ENCODE results near the gene STUB1. TPM values are rescaled to one million over a fixed set of nuclear protein-coding genes. Genes with fewer than 3 reads are reported as not detected.

STUB1 gene
- total and polyA plus RNA-seq, 4 donors, result 67.4 to 169 (median 105) TPM

- 6% methylated on average over 49 to 50 of the region's 50 CpGs for WGBS, 2 donors
- Histone ChIP-seq H3K27me3 (ENCODE audit: control insufficient read depth in 1 of 2, insufficient read depth in 2 of 2, low read length in 1 of 2) (no peaks in the 10 kb centered on the region), H3K4me1 (ENCODE audit: control insufficient read depth in 1 of 2, insufficient read depth in 2 of 2, low read length in 2 of 2) (no peaks in the 10 kb centered on the region), H3K27ac (ENCODE audit: low read depth in 1 of 2, low read length in 2 of 2) (no peak overlapping the region), H3K4me3 (ENCODE audit: low read length in 2 of 2) (peak overlapping the region; percentile 11 to 74), H3K9me3 (ENCODE audit: control insufficient read depth, low read length) (no peaks in the 10 kb centered on the region), H3K36me3 (ENCODE audit: control insufficient read depth in 1 of 2, insufficient read depth in 2 of 2, low read length in 1 of 2) (peaks cover 0 to 14% of the 10 kb centered on the region in 2 donors)
- ATAC-seq (ENCODE audit: low FRiP score) (no peak), DNase-seq (no peak)
- intact Hi-C loops (cut with DNase I), result loop anchor here in 1 of 2 donors (10.0 kb wide), 1 partner anchor 274 kb away; the partner anchor contains the start of gene NME4
Measured at GRCh38 chr16:668519-669171, 11.6 kb upstream of the STUB1 start.

DNA sequence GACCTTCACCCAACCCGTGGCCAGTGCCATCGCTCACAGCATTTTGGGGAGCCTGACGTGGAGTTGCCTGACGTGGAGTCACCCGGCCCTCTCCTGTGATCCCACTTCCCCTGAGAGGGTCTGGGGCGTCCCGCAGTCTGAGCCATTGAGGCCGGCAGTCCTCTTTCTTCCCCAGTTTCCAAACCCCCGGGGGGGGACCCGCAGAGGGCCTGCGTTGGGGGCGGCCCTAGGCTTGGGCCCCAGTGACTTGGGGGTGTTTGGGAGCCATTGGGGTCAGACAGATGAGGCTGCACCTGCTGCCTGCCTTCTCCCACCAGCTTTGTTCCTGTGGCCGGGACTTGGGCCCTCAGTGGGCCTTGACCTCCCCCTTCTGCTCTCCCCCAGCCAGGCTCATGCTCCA is 10.5 kb upstream of the STUB1 start:
- no peak overlapping the region for H3K27ac ChIP-seq (ENCODE audit: low read depth in 1 of 2, low read length in 2 of 2)
- peaks cover 0 to 14% of the 10 kb centered on the region in 2 donors for H3K36me3 ChIP-seq (ENCODE audit: control insufficient read depth in 1 of 2, insufficient read depth in 2 of 2, low read length in 1 of 2)
- ATAC-seq (ENCODE audit: low FRiP score) (no peak), DNase-seq (no peak)
- no peak overlapping the region for H3K4me3 ChIP-seq (ENCODE audit: low read length in 2 of 2)
- H3K4me1 ChIP-seq (ENCODE audit: control insufficient read depth in 1 of 2, insufficient read depth in 2 of 2, low read length in 2 of 2), result no peaks in the 10 kb centered on the region
- no peaks in the 10 kb centered on the region for H3K9me3 ChIP-seq (ENCODE audit: control insufficient read depth, low read length)
- WGBS, 2 donors, result 90 to 92% methylated on average over 13 of the region's 13 CpGs
- intact Hi-C loops (cut with DNase I), result loop anchor here in 1 of 2 donors (10.0 kb wide), 1 partner anchor 275 kb away; the partner anchor contains the start of gene NME4
- no peaks in the 10 kb centered on the region for H3K27me3 ChIP-seq (ENCODE audit: control insufficient read depth in 1 of 2, insufficient read depth in 2 of 2, low read length in 1 of 2)

GRCh38 chr16:670485-671352 is 9.5 kb upstream of the STUB1 start:
- no peak overlapping the region for H3K4me3 ChIP-seq (ENCODE audit: low read length in 2 of 2)
- 91% methylated on average over 43 to 52 of the region's 52 CpGs for WGBS, 2 donors
- no peaks in the 10 kb centered on the region for H3K27me3 ChIP-seq (ENCODE audit: control insufficient read depth in 1 of 2, insufficient read depth in 2 of 2, low read length in 1 of 2)
- H3K4me1 ChIP-seq (ENCODE audit: control insufficient read depth in 1 of 2, insufficient read depth in 2 of 2, low read length in 2 of 2), result no peaks in the 10 kb centered on the region
- no peaks in the 10 kb centered on the region for H3K9me3 ChIP-seq (ENCODE audit: control insufficient read depth, low read length)
- H3K27ac ChIP-seq (ENCODE audit: low read depth in 1 of 2, low read length in 2 of 2), result no peak overlapping the region
- peaks cover 0 to 14% of the 10 kb centered on the region in 2 donors for H3K36me3 ChIP-seq (ENCODE audit: control insufficient read depth in 1 of 2, insufficient read depth in 2 of 2, low read length in 1 of 2)
- intact Hi-C loops (cut with DNase I), result no loop called here
- DNase-seq, result no peak
- no peak for ATAC-seq (ENCODE audit: low FRiP score)

DNA sequence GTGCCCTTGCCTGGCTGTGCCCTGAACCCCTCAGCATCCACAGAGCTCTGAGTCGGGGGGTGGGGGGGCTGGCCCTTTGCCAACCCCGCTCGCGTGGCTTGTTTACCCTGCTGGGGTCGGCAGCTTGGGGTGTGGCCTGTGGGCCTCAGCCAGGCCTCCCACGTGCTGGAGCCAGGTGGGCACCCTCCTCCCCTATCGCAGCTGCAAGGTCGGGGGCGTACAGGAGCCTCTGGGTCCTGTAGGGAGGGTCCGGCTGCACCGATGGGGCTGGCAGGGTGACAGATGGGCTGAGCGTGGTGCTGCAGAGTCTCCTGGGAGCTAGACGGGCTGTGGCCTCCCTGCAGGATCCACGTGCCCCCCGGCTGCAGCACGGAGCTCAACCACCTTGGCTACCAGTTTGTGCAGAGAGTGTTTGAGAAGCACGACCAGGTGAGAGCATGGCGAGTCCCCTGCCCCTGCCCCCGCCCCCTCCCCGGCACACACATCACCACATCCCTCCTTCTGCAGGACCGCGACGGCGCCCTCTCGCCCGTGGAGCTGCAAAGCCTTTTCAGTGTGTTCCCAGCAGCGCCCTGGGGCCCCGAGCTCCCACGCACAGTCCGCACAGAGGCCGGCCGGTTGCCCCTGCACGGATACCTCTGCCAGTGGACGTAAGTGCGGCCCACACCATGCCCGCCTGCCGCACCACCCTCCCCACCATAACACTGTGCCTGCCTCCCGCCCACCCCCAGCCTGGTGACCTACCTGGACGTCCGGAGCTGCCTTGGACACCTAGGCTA is 8.7 kb upstream of the STUB1 start:
- ATAC-seq (ENCODE audit: low FRiP score) (no peak), DNase-seq (no peak)
- Histone ChIP-seq H3K36me3 (ENCODE audit: control insufficient read depth in 1 of 2, insufficient read depth in 2 of 2, low read length in 1 of 2) (peaks cover 0 to 14% of the 10 kb centered on the region in 2 donors), H3K27me3 (ENCODE audit: control insufficient read depth in 1 of 2, insufficient read depth in 2 of 2, low read length in 1 of 2) (no peaks in the 10 kb centered on the region), H3K4me3 (ENCODE audit: low read length in 2 of 2) (no peak overlapping the region), H3K4me1 (ENCODE audit: control insufficient read depth in 1 of 2, insufficient read depth in 2 of 2, low read length in 2 of 2) (no peaks in the 10 kb centered on the region), H3K27ac (ENCODE audit: low read depth in 1 of 2, low read length in 2 of 2) (no peak overlapping the region), H3K9me3 (ENCODE audit: control insufficient read depth, low read length) (no peaks in the 10 kb centered on the region)
- intact Hi-C loops (cut with DNase I), result no loop called here
- 82 to 84% methylated on average over 40 of the region's 40 CpGs for whole genome bisulfite sequencing, 2 donors

GRCh38 chr16:672371-672770 is 7.8 kb upstream of the STUB1 start:
- Histone ChIP-seq H3K4me3 (ENCODE audit: low read length in 2 of 2) (no peak overlapping the region), H3K9me3 (ENCODE audit: control insufficient read depth, low read length) (no peaks in the 10 kb centered on the region), H3K27me3 (ENCODE audit: control insufficient read depth in 1 of 2, insufficient read depth in 2 of 2, low read length in 1 of 2) (no peaks in the 10 kb centered on the region), H3K4me1 (ENCODE audit: control insufficient read depth in 1 of 2, insufficient read depth in 2 of 2, low read length in 2 of 2) (no peaks in the 10 kb centered on the region), H3K27ac (ENCODE audit: low read depth in 1 of 2, low read length in 2 of 2) (no peak overlapping the region), H3K36me3 (ENCODE audit: control insufficient read depth in 1 of 2, insufficient read depth in 2 of 2, low read length in 1 of 2) (peaks cover 0 to 14% of the 10 kb centered on the region in 2 donors)
- no peak for ATAC-seq (ENCODE audit: low FRiP score)
- 93 to 94% methylated on average over 19 of the region's 19 CpGs for WGBS, 2 donors
- intact Hi-C loops (cut with DNase I), result no loop called here
- DNase-seq, result no peak

- WGBS, 2 donors, result 93% methylated on average over 21 of the region's 21 CpGs
- Histone ChIP-seq H3K4me1 (ENCODE audit: control insufficient read depth in 1 of 2, insufficient read depth in 2 of 2, low read length in 2 of 2) (no peaks in the 10 kb centered on the region), H3K9me3 (ENCODE audit: control insufficient read depth, low read length) (no peaks in the 10 kb centered on the region), H3K36me3 (ENCODE audit: control insufficient read depth in 1 of 2, insufficient read depth in 2 of 2, low read length in 1 of 2) (peaks cover 0 to 14% of the 10 kb centered on the region in 2 donors), H3K27me3 (ENCODE audit: control insufficient read depth in 1 of 2, insufficient read depth in 2 of 2, low read length in 1 of 2) (no peaks in the 10 kb centered on the region), H3K27ac (ENCODE audit: low read depth in 1 of 2, low read length in 2 of 2) (no peak overlapping the region), H3K4me3 (ENCODE audit: low read length in 2 of 2) (no peak overlapping the region)
- ATAC-seq (ENCODE audit: low FRiP score) (no peak), DNase-seq (no peak)
- intact Hi-C loops (cut with DNase I), result no loop called here
Measured at GRCh38 chr16:672851-673250, 7.4 kb upstream of the STUB1 start.

DNA sequence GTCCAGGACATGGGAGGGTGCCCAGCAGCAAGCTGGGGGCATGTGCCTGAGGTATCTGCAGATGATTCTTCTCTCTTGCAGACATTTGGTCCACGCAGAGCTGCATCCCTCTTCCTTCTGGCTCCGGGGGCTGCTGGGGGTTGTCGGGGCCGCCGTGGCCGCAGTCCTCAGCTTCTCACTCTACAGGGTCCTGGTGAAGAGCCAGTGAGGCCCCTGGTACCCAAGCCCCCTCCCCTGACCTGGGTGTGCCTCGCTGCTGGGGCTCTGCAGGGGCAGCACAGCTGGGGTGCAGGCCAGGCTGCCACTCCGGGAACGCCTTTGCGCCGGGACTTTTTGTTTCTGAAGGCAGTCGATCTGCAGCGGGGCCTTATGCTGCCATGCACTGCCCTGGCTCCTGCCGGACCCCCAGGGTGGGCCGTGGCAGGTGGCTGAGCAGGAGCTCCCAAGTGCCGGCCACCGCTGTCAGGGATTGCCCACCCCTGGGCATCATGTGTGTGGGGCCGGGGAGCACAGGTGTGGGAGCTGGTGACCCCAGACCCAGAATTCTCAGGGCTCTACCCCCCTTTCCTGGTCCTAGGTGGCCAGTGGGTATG is 6.7 kb upstream of the STUB1 start:
- Histone ChIP-seq H3K36me3 (ENCODE audit: control insufficient read depth in 1 of 2, insufficient read depth in 2 of 2, low read length in 1 of 2) (peaks cover 0 to 14% of the 10 kb centered on the region in 2 donors), H3K4me1 (ENCODE audit: control insufficient read depth in 1 of 2, insufficient read depth in 2 of 2, low read length in 2 of 2) (no peaks in the 10 kb centered on the region), H3K27ac (ENCODE audit: low read depth in 1 of 2, low read length in 2 of 2) (no peak overlapping the region), H3K4me3 (ENCODE audit: low read length in 2 of 2) (no peak overlapping the region), H3K27me3 (ENCODE audit: control insufficient read depth in 1 of 2, insufficient read depth in 2 of 2, low read length in 1 of 2) (no peaks in the 10 kb centered on the region), H3K9me3 (ENCODE audit: control insufficient read depth, low read length) (no peaks in the 10 kb centered on the region)
- 90 to 91% methylated on average over 18 of the region's 18 CpGs for WGBS, 2 donors
- DNase-seq, result no peak
- ATAC-seq (ENCODE audit: low FRiP score), result no peak
- intact Hi-C loops (cut with DNase I), result no loop called here

- H3K36me3 ChIP-seq (ENCODE audit: control insufficient read depth in 1 of 2, insufficient read depth in 2 of 2, low read length in 1 of 2), result peaks cover 0 to 14% of the 10 kb centered on the region in 2 donors
- no peaks in the 10 kb centered on the region for H3K27me3 ChIP-seq (ENCODE audit: control insufficient read depth in 1 of 2, insufficient read depth in 2 of 2, low read length in 1 of 2)
- 80 to 83% methylated on average over 21 to 22 of the region's 22 CpGs for WGBS, 2 donors
- intact Hi-C loops (cut with DNase I), result no loop called here
- DNase-seq (no peak), ATAC-seq (ENCODE audit: low FRiP score) (no peak)
- H3K9me3 ChIP-seq (ENCODE audit: control insufficient read depth, low read length), result no peaks in the 10 kb centered on the region
- no peaks in the 10 kb centered on the region for H3K4me1 ChIP-seq (ENCODE audit: control insufficient read depth in 1 of 2, insufficient read depth in 2 of 2, low read length in 2 of 2)
- H3K4me3 ChIP-seq (ENCODE audit: low read length in 2 of 2), result no peak overlapping the region
- H3K27ac ChIP-seq (ENCODE audit: low read depth in 1 of 2, low read length in 2 of 2), result no peak overlapping the region
Measured at GRCh38 chr16:674214-674881, 5.9 kb upstream of the STUB1 start.

Measured in aorta (tissue), 5 donors.